Placental epithelial cell (primary cell): Measurements from ENCODE around the gene VILL. TPM values are rescaled to one million over a fixed set of nuclear protein-coding genes. Genes with fewer than 3 reads are reported as not detected.

Source experiments
- small RNA-seq: library from RNA; depleted of rRNA; stranded (forward); fragments of <200 nt; gene quantifications from one replicate; pipeline ENCODE3, GENCODE V24; 2012
- total RNA-seq: library from RNA; depleted of rRNA; stranded (reverse); fragments of >200 nt; gene quantifications from 2 replicates; pipeline ENCODE4 v1.2.3, GENCODE V29; 2012

Gene VILL
- 15.3 and 22.4 TPM in 2 replicates for total RNA-seq

DNA sequence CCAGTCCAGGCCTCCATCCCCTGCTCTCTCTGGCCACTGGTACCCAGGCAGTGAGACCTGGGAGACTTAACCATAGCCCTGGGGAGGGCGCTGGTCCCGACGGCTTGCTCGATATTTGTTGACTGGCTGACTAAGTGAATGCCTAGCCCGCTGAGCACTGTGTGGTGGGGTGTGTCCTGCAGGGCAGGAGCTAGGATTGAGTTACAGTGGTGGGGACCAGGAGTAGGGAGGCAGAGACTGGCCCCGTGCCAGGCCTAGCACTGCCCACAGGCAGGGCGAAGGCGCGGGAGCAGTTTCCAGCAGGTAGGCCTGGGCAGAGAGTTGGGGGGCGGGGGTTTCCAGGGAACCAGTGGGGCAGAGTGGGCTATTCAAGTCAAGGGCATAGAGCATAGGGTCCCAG is at the start of gene VILL:
TSS of gene VILL (plus strand) at position 260 of the 400 bp plus-strand sequence. CDS start 2,887 bp downstream, outside the sequence.

GRCh38 chr3:38029400-38030125 is 39.0 kb downstream of the VILL start, which contains the start of gene PLCD1:
PLCD1 (minus strand) TSS chr3:38029642; CDS start chr3:38029539, 103 bp downstream.

GRCh38 chr3:38039101-38039898 is 48.7 kb downstream of the VILL start, which contains the start of gene DLEC1:
DLEC1 (plus strand) TSS chr3:38039208; CDS start chr3:38039226, 18 bp downstream.

Small RNA genes lying within 50 kb of the gene (small RNA-seq; reads per million reads assigned to genes)
- gene MIR26A1 (15.8 reads per million, percentile 96 among the genes with 10 or more reads in this experiment), gene RF00019 (not detected)

Other genes starting within 250 kb of the VILL start
- 33.4 and 58.0 TPM in 2 replicates for gene CTDSPL, start 128.9 kb upstream of the VILL start, total RNA-seq
- 88.8 and 100 TPM in 2 replicates for gene PLCD1, start 38.9 kb downstream of the VILL start, total RNA-seq
- 0.11 and 0.39 TPM in 2 replicates for gene DLEC1, start 48.4 kb downstream of the VILL start, total RNA-seq
- 27.7 and 44.0 TPM in 2 replicates for gene ACAA1, start 146.3 kb downstream of the VILL start, total RNA-seq
- 20.8 and 23.2 TPM in 2 replicates for gene MYD88, start 147.9 kb downstream of the VILL start, total RNA-seq
- 68.3 and 92.4 TPM in 2 replicates for gene OXSR1, start 174.8 kb downstream of the VILL start, total RNA-seq